Astrocyte of the hippocampus (primary cell): ENCODE measurements around the gene CHD5.

Experiments
- DNase-seq: peaks from one replicate; pipeline ENCODE4 v3.0.0; 2011; ENCODE audit warnings: low read depth, low spot score

Gene CHD5

DNA sequence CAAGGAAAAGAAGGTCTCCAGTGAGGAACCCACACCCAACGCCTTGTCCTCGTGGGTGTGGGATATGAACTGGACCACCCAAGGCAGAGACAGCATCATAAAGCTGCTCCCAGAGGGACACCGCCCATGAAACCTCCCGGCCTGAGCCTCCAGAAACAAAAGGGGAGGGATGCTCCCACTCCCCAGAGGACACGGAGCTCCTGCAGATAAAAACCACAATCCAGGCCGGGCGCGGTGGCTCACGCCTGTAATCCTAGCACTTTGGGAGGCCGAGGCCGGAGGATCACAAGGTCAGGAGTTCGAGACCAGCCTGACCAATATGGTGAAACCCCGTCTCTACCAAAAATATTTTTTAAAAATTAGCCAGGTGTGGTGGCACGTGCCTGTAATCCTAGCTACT lies 66.4 kb downstream of the CHD5 start:
- no peak for DNase-seq

DNA sequence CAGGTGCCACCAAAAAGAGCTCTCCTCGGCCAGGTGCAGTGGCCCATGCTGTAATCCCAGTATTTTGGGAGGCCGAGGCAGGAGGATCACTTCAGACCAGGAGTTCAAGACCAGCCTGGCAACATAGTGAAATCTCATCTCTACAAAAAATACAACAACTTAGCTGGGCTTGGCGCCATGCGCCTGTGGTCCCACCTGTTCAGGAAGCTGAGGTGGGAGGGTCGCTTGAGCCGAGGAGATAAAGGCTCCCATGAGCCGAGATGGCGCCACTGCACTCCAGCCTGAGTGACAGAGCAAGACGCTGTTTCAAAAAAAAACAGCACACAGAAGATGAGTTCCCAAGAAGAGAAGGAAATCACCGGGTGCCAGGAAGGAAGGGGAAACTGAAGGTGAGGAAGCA lies 67.0 kb downstream of the CHD5 start:
- no peak for DNase-seq

DNA sequence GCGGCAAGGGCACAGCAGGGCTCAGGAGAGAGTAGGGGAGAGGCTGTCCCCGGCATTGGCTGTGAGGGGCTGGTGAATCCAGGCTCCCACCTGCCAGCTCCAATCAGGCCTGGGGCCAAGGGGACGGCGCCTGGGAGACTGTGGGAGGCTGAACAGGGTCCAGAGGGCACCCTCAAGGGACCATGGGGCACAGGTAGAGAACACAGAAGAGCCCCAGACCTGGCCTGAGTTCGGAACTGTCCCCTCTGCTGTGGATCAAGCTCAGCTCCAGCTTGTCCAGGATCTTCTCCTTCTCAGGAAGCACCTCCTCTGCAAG lies 67.5 kb downstream of the CHD5 start:
- no peak for DNase-seq

DNA sequence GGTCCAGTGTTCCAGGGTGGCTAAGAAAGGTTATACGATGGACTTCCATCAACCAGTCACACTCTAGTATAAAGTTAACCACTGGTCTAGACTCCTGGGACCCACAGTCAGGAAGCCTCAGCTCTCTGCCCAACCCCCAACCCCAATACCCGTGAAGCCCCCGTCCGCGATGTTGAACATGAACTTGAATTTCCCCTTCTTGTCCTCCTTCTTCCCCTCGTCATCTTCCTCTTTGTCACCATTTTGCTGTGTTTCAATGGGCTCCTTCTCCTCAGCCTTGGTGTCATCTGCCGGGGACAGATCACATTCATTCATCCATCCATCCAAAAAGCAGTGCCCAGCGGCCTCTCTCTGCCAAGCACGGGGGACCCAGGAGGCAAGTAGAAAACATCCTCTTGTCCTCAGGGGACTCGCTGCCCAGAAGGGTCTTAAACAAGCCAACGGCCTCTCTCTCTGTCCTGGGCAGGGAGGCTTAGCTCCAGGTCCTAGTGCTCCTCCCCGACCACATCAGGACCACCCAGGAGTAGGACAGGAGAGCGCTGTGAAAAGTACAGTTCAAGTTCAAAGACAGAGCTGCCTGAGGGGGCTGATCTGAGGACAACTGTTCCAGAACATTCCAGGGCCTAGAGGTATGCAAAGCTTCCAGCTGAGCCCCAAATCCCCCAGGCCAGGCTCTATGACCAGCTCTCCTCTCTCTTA lies 68.0 kb downstream of the CHD5 start:
- no peak for DNase-seq

DNA sequence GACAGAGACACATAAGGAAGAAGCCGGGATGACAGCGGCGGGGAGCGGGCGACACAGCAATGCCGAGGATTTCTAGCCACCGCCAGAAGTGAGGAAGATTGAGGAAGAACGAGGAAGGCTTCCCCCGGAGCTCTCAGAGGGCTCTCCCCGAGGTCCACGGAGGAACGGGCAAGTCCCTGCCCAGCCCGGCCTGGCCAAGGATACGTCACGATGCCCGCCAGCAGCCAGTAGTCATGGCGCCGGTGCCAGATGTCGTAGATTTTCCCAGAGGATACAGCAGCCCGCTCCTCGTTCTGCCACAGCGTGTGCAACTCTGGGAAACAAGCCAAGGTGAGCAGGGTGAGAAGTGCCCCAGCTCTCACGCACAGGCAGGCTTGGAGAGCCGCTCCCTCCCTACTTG lies 68.5 kb downstream of the CHD5 start:
- peak; percentile 13 for DNase-seq

DNA sequence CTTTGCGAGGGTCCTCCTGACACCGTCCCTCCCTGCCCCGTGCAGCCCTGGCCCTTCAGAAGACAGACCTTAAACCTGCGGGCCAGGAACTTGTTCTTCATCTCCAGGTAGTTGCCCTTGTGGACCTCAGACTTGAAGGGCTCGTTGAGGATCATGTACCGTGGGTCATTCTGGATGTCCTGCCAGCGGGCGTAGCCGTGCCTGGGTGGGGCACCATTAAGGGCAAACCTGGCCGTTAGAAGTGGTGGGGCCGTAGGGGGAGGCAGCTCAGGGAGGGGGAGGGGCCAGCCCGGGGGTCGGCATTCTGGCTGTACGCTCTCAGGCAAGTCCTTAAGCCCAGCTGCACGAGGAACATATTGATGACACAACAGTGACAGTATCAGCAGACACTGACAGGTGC lies 69.8 kb downstream of the CHD5 start:
- no peak for DNase-seq

DNA sequence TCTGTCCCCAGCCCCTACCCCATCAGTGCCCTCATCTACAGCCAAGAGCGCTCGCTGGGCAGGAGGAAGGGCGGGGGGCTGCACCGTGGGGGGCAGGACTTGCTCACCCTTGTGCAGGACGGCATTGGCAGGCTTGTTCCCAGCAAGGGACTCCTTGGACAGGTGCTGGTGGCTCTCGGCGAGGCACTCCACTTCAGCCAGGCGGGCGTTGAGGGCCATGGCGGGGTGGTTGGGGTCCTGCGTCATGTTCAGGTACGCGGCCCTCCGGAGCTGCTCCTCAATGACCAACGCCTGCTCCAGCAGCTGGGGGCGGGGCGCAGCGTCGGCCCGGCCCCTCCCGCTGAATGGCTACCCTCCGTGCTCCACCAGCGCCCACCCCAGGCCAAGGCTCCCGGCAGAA lies 70.4 kb downstream of the CHD5 start:
- DNase-seq: no peak

DNA sequence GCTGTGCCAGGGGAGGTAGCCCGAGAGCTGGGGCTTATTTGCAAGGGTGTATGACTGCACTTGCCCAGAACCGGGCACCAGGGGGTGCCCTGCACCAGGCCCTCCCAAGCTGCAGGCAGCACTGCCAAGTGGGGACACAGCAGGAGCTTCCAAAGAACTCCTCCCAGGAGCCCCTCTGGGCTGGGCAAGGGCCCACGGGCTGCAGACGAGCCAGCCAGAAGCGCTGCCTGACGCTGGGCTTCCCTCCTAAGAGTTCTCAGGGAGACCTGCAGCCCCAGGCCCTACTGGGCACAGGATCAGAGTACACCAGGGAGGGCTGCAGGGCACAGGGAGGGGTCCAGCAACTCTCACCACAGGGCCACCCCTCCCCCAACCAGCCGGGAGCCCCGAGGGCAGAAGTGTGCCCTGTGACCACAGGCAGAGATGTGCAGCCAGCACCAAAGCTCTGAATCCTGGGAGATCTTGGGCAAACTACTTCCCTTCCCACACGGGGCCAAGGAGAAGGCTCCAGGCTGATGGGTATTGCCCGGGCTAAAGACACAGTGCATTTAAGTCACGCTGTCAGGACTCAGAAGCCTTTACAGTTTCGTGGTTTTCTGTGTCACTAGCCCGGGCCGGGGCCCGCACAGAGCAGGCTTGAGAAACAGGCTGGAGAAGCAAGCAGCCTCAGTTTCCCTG lies 71.0 kb downstream of the CHD5 start:
- peak; percentile 70 for DNase-seq

DNA sequence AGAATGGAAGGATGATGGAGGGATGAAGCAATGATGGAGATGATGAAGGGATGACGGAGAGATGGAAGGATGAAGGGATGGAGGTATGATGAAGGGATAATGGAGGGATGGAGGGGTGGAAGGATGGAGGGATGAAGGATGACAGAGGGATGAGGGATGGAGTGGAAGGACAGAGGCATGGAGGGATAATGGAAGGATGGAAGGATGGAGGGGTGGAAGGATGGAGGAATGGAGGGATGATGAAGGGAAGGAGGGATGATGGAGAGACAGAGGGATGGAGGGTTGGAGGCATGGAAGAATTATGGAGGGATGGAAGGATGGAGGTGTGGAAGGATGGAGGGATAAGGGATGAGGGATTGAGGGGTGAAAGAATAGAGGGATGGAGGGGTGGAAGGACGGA lies 71.6 kb downstream of the CHD5 start:
- no peak for DNase-seq

DNA sequence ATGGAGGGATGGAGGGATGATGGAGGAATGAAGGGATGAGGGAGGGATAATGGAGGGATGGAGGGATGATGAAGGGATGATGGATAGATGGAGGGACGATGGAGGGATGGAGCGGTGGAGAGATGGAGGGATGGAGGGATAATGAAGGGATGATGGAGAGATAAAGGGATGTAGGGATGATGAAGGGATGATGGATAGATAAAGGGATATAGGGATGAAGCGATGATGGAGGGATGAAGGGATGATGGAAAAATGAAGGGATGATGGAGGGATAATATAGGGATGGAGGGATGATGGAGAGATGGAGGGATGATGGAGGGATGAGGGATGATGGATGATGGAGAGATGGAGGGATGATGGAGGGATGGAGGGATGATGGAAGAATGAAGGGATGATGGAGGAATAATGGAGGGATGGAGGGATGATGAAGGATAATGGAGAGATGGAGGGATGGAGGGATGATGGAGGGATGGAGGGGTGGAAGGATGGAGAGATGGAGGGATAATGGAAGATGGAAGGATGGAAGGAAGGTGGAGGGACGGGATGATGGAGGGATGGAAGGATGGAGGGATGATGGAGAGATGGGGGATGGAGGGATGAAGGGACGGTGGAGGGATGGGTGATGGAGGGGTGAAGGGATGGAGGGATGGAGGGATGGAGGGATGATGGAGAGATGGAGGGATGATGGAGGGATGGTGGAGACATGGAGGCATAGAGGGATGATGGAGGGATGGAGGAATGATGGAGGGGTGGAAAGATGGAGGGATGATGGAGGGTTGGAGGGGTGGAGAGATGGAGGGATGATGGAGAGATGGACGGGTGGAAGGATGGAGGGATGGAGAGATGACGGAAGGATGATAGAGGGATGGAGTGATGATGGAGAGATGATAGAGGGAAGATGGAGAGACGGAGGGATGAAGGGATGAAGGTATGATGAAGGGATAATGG lies 72.4 kb downstream of the CHD5 start:
- DNase-seq: no peak

DNA sequence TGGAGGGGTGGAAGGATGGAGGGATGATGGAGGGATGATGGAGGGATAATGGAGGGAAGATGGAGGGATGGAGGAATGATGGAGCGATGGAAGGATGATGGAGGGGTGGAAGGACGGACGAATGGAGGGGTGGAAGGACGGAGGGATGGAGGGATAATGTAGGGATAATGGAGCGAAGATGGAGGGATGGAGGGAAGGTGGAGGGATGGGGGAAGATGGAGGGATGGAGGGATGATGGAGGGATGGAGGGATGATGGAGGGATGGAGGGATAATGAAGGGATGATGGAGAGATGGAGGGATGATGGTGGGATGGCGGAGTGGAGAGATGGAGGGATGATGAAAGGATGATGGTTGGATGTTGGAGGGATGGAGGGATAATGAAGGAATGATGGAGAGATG lies 73.1 kb downstream of the CHD5 start:
- DNase-seq: no peak

DNA sequence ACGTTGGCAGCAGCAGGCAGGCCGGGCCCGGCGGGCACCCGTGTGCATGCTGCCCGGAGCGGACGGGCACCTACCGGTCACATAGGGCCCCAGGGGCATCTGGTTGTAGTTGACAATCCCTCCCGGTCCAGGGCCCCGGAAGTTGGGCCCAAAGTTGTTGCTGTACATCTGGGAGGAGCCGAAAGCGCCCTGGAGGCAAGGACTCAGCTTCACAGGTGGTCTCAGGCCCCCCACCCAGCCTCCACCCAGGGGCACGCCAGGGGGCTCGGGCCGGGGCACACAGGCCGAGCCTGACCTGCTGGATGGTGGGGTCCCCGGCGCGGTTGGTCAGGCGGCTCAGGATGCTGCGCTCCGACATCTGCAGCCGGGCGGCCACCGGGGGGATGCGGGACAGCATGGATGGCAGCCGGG lies 73.8 kb downstream of the CHD5 start:
- DNase-seq: no peak

DNA sequence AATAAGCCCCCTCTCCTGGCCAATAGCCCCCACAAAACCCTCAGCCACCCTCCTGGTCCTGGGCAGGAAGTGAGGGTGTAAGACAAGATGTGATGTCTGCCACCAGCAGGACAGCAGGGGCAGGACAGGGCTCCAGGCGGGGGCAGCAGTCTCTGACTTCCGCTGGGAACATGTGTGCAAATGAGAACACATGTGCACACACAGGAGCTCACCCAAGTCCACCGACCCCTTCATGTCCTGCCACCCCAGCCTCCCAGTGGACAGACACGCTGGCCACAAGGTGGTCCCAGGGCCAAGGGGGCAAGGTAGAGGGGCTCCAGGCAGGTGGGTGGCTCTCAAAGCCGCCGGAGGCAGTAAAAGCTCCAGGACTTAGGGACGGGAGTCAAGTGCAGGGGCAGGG lies 74.4 kb downstream of the CHD5 start:
- no peak for DNase-seq

DNA sequence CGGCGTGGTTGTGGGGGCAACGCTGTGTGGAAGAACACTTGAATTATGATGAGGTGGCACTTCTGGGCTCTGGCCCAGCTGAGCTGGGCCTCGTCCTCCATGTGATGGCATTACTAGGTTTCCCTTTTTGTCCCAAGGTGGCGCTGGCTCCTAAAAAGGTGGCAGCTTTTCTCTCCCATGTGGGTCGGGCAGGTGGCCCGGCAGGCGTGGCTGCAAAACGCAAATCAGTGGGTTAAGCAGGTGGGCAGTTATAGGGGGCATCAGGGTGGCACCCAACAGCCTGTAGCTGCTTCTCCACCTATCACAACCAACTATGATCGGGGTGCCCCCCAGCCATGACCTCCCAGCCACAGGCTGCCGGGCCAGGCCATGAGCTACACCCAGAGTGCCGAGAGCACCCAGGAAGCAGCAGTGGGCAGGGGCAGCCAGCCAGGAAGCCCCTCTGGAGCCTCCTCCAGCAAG lies 74.9 kb downstream of the CHD5 start:
- DNase-seq: no peak

DNA sequence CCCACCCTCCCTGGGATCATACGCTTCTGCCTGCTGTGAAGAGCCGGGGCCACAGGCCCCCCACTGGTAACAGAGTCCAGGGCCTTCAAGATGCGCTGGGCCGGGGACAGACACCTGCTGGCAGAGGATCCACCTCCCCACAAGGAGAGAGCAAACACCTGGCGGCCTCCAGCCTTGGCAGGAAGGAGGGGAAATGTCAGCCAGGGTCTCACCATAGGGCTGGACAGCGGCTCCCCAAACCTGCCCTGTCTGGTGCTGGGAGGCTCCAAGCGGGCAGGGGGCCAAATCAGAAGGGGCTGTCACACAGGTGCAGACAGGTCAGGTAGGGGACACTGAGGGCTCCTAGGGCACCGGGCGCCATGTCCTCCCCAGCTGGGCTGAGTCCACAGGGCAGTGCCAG lies 75.5 kb downstream of the CHD5 start:
- DNase-seq: no peak

DNA sequence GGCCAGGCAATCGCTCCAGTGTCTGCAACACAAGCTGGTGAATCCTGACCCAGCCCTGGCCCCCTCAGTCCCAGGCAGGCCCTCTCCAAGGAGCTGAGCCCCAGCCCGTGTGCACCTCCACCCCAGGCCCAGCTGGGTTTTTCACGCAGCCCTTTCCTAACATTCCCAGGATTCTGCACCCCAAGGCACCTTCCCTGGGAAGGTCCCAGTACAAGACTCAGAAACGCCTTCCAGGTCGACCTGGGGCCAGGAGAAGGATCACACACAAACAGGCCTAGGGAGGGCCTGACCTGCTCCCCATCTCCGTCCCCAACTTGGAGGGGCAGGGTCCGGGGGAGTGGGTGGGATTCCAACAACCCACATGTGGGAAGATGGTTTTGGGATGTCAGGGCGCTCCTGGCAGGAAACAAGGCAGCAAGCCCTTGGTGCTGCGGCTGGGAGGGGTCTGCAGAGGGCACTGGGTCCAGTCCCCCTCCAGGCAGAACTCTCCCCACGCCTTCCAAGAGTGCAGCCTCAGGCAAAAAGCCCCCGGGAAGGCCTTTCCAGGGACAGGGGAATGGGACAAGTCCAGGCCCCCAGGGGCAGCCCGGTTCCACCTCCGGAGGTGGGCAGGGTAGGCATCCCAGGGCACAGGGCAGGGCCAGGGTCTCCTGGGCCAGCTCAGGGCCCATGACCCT lies 76.1 kb downstream of the CHD5 start:
- DNase-seq: no peak

DNA sequence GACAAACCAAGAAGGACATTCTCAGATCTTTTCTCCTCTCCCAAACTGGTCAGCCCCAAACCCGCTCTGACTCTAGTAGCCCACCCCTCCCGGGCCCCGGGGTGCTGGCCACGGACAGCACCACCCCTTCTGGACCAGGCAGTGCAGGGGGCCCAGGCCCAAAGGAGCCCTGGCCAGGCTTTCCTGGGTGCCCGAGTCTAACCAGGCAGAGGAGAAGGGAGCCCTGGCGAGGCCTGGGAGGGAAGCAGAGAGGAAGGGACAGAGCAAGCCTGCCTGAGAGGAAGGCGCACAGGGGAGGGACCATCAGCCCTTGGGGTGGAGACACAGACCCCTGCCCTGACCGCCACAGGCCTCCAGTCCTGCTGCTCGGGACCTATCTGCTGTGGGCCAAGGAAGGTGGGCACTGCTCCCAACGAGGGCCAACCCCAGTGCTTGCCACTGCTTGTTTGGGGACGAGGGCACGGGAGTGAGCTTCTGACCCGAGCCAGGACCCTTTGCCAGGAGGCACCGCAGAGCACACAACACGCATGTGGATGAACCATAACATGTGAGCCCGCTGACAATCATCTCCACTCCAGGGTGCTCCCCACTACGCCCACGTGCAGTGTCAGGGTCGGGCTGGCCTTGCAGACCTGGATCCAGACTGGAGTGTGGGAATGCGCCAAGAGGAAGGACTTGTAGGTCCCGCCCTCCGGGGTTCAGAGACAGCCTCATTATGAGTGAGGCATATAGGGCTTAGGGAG lies 76.8 kb downstream of the CHD5 start:
- no peak for DNase-seq

DNA sequence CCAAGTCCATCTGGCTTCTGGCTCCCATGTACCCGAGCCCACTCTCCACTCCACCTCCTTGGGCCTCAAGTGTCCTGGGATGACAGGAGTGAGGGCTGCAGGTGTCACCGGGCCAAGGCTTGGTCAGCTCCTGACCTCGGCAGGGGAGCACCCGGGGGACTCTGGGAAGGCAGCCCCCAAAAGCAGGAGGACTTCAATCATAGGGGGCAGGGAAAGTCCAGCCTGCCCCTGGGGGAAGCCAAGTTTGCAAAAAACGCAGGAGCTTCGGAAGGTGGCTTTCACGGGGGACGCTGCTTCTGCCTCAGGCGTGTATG lies 77.6 kb downstream of the CHD5 start:
- no peak for DNase-seq

DNA sequence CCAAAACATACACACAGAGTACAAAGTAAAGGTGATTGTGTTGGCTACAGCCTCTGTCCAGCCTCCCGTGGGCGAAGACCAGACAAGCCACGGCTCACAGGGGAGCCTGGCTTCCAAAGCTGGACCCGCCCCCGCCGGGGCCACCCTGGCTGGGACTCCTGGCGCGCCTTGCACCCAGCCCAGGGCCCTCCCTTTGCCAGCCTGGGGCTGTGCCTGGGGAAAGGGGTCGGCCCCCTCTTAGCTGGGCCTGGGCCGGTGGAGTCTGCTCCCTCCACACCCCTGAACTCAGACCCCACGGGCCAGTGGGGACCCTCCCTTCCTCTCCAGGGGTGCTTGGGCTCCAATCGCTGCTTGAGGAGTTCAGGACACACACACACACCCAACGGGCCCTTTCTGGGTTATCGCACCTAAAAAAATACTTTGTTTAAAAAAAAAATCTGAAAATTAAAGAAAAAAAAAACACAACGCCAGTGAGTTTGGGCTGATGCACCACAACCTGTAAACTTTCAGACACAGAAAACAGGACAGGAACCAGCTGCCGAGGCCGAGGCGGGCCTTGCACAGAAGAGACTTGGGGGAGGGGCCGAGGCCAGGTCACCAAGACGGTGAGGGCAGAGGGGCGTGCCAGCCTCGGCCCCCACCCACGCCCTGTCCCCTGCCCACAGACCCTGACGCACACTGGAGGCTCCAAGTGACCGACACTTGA lies 78.1 kb downstream of the CHD5 start:
- DNase-seq: no peak

DNA sequence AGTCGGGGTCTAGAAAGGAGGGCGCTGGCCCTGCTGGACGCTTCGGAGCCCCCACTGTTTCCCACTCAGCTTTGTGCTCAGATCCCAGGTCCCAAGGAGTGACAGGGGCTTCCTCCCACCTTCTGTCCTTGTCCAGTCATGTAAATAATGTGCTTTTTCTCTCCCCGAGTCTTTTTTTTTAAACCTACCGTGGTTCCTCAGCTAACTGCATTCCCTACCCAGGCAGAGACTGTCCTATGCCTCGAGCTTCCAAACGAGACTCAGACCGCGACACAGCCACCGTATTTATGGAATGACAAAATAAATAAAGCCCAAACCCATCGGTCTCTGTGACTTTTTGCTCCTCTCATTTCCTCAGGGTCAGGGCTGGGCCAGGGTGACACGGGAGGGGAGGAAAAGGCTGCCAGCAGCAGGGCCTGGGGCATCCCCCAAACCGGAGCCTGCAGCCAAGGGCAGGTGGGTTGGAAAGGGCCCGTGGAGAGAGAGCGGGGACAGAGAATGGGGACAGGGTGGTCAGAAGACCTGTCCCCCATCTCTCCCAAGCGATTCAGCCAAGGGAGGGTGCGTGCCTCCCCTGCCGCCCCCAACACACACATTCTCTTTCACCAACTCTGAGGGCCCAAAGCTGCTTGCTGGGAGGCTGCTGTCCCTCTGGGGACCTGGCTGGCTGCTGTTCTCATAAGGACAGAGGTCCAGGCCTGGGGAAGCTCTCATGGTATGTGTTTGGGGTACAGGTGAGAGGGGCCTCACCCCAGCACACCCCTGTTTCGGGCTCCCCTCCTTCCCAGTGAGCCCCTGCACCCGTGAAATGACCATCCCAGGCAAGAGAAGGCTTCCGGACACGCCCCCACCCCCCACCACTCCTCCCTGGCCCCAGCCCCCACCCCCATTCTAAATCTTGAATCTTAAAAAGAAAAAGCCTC lies 79.0 kb downstream of the CHD5 start:
- DNase-seq: no peak
